NAMALWA (cell line): ENCODE data around the gene HIVEP3.

Experiments
- DNase-seq: peaks from one replicate; pipeline ENCODE4 v3.0.0-alpha.2; 2015; ENCODE audit warnings: low spot score

The HIVEP3 gene

DNA sequence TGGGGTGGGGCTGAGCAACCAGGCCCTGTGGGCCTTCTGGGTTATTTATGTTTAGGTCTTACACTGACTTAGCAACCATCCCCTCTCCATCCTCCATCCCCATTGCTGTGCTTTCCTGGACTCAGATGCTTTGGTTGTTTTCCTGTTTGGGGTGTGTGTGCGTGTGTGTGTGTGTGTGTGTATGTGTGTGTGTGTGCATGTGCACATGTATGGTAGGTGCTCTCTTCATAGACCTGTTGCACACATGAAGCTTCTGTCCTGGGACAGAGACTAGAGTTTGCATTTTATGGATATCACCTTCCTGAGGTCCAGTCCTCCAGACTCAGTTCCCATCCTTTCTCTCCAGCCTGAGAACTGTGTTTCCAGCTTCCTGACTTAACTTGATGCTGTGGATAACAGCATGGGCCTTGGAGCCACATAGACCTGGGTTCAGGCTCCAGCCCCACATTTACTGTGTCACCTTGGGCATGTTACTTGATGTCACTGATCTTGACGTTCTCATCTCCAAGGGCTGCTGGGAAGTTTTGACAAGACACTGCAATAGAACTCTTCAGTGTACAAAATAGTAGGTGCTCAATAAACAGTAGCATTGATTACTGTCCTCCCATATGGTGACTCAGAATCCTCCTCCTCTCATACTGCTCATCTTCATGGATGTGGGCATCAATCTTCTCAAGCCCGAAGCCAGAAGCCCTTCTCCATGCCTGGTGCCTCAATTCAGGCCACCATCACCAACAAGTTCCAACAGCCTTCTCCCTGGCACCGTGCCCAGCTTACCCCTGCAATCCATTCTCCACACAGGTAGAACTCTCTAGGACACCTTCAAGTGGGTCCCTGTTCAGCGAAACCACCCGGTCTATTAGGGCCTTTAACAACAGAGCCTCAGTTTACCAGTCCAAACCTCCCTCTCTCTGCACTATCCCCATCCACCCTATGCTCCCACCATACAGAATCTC is 252.5 kb downstream of the HIVEP3 start:
- no peak for DNase-seq

DNA sequence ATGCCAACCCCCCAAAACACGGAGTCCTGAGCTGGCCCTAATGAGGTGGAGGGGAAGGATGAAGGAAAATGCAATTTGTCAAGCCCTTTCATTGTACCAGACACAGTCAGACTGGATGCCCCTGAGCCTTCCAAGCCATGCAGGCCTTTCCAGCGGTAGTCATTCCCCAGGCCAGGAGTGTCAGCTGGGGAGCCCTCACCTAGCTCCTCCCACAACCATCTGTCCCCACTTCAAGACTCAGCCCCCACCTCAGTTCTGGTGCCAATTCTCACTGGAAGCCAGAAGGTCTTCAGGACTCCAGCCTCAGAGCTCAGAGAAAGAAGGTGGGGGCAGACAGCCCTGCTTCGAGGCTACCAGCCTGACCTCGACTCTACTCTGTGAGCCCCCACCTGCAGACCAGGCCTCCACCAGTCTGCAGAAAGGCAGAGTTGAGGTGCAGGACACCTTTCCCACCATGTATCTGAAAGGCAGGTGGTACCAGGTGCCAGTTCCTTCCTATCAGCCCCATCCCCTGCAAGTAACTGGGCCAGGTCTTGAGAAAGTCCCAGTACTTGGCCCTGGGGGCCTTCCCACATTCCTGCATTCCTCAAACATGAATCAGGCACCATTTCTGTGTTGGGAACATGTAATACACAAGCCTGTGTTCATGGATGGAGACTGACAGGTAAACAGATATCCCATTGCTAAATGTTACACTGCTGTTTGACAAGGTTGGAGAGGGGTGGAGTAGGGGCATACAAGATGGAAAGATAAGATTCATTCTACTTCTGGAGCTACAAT is 253.7 kb downstream of the HIVEP3 start:
- DNase-seq: no peak

DNA sequence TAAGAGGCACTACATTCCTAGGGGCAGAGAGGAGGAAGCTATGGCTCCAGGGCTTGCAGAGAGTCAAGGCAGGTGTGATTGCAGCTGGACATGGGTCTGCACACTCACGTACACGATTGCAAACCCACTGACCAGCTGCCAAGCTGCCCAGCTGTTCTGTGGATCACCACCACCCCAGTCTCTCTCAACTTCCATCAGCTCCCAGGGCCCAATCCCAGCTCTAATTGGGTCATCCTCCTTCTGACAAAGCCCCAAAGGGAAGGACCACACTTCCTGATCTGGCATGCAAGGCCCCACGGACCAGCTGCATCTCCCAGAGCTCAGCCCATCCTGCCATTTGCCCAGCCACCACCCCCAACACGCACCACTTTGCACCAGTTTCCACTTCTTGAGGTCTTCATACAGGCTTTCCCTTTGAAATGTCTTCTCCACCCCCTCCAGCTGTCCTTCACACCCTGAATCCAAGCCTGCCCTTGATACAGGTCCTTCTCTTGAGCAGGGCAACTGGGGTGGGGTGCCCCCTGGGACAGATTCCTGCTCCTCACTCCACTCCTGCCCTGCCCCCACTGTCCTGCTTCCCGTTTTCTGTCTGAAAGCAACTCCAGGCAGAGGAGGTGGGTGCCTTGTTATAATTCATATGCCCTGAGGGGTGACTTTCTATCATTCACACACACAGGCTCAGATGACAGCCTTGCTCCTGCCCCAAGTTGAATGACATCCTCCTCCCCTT is 254.9 kb downstream of the HIVEP3 start:
- DNase-seq: no peak

DNA sequence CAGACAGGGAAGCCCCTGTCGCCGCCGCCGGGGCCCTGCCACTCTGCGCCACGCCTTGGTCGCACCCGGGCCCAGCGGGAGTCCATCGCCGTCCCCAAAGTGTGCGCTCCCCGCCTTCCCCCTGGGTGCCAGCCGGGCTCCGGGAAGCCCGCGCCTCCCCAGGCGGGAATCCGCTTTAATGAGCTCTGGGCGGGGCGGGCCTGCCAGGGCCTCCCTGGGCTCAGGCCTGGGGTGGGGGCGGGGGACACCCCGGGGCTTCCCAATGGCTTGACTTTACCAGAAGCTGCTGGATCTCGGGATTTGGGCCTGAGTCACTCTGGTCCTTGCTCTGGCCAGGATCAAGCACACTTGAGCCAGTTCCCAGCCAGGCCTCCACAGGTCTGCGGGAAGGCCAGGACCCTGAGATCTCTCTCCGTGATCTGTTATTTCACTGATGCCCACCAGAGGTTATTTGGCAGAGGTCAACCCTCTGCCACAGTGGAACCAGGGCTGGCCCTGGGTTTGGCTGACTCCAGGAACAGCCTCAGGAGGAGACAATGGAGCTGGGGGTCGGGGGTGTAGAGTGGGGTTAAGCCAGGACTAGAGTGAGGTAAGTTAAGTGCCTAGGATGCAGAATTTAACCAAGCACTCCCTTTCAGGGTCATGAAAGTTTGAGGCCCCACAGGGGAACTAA is 255.8 kb downstream of the HIVEP3 start:
- DNase-seq: no peak

DNA sequence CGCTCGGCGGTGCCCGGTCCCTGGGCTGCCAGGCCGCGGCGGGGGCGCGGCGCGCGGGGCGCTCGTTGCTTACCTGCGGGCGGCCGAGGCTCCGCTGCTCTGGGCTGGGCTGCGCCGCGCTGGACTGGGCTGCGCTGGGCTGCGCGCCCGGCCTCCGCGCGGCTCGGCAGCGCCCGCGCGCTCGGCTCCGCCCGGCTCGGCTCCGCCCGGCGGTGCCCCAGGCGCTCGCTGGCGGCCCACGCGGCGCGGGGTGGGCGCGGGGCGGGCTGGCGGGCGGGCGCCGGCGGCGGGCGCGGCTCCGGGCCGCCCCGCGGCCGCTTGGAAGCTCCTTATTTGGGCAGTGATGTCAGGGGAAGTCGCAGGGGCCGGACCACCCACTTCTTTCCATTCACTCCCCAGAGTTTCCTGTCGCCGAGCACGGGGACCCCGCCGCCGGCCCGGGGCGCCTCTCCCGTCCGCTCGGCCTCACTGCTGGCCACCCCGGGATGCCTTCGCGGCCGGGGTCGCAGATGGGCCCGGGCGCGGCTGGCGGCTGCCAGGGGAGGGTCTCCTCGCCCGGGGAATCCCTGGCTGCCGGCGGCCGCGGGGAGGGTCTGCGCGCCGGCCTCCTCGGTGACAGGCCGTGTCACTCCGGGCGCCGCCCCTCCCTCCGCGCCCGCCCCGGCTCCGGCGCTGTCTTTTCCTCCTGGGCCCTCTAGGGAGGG is 256.5 kb downstream of the HIVEP3 start:
- DNase-seq: peak; percentile 65

DNA sequence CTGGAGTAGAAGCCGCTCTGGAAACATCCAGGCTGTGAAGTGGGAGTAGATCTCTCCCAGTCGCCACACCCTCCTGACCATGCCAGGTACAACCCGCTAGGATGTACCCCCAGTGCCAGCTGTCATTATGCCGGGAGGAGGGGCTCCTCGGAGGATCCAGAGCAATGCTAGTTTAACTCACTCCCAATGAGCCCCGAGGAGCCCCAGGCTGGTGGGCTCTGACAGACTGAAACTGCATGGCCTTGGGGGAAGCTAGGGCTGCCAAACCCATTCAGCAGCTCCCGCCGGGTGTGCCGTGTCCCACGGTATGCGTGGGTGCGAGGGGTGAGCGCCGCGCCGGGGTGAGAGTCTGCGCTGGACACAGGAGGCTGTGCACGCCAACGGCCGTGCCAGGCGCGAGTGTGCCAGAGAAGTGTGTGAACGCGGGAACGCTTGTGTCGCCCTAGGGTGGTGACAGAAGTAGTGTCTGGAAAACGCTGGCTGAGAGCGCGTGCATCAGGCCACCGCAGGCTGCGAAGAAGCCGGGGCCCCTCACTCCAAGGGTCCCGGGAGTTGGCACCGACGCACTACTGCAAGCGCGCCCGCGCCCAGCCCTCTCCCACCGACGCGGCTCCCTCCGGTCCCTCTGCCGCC is 257.2 kb downstream of the HIVEP3 start:
- DNase-seq: peak; percentile 52

DNA sequence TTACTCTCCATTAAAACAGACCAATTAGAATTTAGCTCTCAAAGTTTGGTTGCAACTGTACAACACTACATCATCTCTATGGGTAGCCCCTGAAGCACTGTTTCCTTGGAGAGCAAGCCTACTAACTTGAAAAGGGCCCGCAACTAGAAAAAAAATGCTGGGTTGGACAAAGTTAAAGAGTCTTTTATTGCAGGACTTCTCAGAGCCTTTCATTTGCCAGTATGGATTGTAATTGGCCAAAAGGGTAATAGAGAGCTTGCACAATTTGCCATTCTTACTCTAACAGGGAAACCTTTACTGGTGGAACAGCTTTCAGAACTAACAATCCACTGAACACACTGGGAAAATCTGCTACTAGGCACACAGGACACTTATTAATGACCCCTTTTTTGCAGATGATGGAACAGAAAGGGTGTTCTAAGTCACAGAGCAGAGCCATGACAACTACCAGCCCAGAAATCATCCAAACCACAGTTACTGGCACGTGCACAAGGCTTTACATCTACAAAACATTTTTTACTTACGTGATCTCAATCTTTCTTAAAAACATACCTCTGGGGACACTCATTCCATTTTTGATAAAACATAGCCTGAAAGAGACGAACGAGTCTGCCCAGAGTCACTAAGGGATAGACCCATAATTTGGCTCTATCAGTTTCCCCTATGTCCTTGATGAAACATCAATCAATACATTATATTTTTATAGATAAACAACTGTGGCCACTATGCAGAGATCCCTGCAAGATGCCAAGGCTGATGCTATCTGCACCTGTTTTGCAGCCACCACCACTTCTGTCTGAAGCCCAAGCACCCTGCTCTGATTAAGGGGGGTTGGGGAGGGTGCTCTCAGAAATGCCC is 257.9 kb downstream of the HIVEP3 start:
- DNase-seq: peak; percentile 55

DNA sequence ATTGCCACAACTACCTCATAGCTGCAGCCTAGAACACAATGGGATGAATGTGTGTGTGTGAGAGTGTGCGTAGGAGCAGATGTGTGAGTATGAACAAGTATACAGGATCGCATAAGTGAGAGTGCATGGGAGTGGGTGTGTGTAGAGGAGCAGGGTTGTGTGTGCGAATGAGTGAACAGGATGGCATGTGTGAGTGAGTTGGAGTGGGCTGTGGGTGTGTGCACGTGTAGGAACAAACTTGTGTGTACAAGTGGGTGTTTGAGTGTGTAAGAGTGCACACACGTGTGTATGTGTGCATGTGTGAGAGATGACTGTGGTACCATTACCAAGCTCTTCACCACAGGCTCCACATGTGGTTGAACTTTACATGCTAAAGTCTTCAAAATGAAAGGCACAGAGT is 258.8 kb downstream of the HIVEP3 start:
- DNase-seq: no peak

DNA sequence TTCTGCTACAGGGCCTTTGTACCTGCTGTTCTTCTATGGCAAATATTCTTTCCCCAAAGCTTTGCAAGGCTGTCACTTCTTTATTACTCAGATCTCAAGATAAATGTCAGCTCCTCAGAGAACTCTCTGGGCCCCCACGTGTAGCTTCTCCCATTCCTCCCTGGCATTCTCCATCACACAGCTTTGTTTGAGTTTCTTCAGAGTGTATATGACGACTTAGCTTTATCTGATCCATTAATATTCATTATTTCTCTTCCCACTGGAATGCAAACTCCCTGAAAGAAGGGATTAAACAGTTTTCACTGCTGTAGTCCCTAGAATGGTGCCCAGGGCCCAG is 259.6 kb downstream of the HIVEP3 start:
- no peak for DNase-seq

DNA sequence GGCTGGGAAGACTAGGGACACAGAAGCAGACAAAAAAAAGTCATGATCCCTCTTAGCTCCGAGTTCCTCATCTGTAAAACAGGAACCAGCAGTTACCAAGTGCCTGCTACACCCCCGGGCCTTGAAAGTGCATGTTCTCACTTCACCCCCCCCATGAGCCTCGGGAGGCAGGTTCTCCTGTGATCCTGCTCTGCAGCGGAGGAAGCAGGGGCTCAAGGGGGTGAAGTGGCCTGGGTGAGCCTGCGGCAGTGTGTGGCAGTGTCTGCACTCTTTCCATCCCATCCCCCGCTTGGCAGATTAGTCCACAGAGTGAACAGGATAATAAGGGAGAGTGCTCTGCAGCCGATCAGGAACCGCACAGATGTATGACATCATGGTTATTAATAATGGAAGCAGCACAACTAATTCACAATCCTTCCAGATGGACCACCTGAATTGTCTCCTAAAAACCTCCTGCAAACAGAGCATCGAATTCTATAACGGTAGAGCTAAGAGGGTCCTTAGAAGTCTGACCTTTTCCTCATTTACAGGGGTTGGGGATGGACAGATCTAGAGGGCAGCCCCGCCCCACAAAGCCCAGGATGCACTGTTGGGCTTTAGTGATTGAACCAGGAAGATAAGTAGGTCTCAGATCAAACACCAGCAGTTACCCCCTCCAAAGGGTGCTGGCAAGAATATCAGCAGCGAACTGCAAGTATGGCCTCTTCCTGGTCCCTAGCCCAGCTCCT is 260.1 kb downstream of the HIVEP3 start:
- no peak for DNase-seq

DNA sequence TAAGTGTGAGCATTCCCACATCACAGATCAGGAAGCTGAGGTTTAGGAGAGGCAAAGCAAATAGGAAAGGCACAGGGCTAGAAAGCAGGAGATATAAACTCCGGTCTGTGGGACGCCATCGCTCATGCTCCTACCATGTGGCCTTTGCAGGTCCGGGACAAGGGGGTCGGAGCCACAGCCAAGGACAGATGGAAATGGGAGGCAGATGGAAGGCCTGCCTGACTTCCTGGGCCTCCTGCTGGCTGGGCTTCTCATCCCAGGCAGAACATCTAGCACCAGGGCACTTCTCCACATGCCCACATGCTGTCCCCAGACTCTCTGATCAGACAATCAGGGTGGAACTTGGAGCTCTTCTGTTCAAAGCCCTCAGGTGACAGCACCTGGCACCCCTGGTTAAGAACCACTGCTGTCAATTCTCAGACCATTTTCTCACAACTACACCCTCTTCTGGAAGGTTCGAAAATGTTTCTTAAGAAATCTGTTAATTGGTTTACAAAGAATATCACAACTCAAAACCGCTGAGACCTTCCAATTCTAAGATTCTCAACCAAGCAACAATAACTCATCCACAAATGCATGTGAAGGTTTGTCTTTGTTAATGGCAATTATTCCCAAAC is 260.9 kb downstream of the HIVEP3 start:
- no peak for DNase-seq

DNA sequence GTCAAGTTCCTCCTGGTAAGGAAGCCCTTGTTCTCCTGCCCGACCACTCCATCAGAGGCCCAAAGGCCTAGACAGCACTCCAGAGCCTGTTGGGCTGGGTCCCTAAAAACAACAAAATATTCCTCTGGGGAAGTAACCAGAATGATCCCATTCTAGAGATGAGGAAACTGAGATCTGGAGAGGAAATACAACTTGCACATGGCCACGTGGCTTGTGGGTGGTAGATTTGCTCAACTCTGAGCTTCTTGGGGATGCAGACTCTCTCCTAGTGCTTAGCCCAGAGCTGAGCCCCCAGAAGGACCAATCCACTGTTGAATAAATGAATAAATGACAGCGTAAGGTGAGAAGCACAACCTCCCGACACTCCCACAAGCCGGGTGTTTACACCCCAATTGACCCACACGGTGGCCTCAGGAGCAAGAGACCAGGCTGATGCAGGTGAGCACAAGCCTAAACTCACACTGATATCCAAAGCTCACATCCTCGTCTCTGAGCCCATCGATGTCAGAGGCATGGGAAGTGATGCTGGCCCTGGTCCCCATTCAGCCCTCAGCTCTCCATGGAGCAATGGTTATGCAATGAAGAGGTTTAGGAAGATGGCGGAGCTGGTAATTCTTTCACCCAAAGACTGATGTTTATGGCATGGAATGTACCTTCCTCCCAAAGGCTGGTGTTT is 261.8 kb downstream of the HIVEP3 start:
- no peak for DNase-seq

DNA sequence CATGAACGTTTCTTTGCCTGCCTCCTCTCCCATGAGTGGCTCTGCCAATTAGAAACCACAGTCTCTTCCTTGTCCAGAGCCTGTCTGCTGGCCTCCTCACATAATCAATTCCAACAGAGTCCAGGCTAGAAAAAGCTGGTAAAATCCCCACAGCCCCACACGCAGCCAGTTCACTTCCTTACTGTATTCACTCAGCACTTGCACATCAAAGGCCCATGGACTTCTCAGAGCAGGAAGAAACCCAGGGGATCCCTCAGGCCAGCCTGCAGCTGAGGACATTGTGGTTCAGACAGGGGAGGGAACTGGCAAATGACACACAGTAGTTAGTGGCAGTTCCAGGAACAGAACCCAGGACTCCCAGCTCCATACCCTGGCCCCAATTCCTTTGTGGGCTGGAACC is 262.7 kb downstream of the HIVEP3 start:
- DNase-seq: no peak

DNA sequence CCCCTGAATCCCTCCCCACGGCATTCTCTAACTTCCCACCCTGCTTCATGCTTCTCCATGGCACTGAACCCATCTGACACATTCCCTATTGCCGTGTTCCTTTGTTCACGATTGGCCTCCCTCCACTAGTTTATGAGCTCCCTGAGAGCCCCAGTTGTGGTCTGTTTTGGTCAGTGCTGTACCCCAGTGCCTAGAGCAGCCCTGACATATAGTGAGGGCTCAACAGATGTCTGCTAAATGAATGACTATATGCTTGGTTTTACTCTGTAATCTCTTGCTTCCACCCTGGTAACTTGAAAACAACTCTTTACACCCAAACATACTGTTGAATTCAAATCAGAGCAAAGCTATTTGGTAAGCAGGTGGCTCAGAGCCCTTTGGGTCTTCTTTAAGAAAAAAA is 263.1 kb downstream of the HIVEP3 start:
- peak; percentile 33 for DNase-seq

DNA sequence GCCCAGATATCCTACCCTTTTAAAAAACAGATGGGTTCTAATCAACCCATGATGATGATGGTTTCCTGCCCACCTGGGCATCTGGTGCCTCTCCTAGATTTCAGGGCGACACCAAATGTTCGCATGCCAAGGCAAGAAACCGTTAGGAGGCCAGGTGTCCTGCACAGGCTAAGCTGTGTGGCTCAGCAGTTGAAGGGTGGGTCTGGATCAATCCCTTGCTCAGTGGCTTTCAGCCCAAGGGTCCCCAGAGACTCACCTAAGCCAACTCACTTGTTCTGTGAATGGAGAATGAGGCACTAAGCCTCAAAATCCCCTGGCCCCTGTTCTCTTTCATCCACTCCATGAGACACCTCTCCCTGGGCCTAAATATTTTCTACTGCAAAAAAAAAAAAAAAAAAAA is 265.1 kb downstream of the HIVEP3 start:
- peak; percentile 50 for DNase-seq

DNA sequence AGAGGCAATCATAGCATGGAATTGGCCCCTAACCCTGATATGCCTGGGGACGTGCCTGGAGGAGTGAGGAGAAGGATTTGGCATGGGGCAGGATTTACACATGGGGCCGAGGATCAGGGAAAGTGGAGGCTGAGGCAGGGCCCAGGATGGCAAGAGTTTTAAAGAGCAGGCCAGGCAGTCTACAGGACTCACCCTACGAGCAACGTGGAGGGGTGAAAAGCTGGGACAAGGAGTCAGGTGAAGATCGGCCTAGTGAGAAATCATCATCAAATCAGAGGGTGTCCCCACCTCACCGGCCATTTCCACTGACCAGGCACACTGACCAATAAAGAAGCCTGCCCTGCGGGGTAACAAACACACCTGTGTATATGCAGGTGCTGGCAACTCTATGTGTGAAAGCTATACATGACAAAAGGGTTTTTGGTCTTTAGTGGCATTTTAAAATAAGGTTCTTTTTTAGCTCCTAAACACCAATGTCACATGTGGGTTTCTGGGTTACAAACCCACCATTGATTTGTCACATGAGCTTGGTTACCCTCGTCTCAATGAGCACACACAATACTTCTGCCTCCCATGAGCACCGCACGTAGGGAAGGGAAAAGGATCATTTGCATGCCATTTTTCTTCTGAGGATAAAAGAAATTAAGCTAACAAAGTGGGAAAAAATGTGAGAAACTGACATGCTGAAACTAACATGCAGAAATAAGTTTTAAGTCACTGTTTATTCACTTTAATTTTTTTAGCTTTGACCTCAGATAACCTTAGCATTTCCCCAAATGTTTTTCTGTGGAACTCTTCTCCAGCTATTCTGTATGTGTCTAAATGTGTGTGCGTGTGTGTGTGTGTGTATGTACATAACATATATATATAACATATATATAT is 266.1 kb downstream of the HIVEP3 start:
- DNase-seq: no peak
